ENCODE data around the gene VPS13D. TPM values are rescaled to one million over a fixed set of nuclear protein-coding genes. Genes with fewer than 3 reads are reported as not detected.

The VPS13D gene
- total and polyA plus RNA-seq, 10 of the 15 experiments (the other 5 are each of a cell fraction or from before 2014, with no cell fraction given): 1.4 to 16.9 (median 8.5) TPM

GRCh38 chr1:12444329-12444841 lies 214.6 kb downstream of the VPS13D start:
- Histone ChIP-seq H3K4me1 (ENCODE audit: control insufficient read depth, insufficient read depth, low read length) (peaks cover 13% of the 10 kb centered on the region), H3K27ac (ENCODE audit: control insufficient read depth, insufficient read depth) (no peak overlapping the region), H3K36me3 (ENCODE audit: control insufficient read depth in 2 of 2, insufficient read depth in 2 of 2, low read length in 1 of 2) (no peaks in the 10 kb centered on the region), H3K4me2 (ENCODE audit: control insufficient read depth, insufficient read depth) (no peak overlapping the region), H3K27me3 (replicated peaks in 1 of 2; ENCODE audit: control insufficient read depth in 2 of 2, insufficient read depth in 2 of 2, low read length in 1 of 2) (no peaks in the 10 kb centered on the region; a peak in 1 of 4 replicates), H2AFZ (ENCODE audit: control insufficient read depth, low read depth, low read length) (no peak overlapping the region), H3K79me2 (ENCODE audit: control insufficient read depth, insufficient read depth, low read length) (no peaks in the 10 kb centered on the region), H4K20me1 (ENCODE audit: control insufficient read depth, insufficient read depth) (no peaks in the 10 kb centered on the region), H3K9me3 (replicated peaks; ENCODE audit: control insufficient read depth, insufficient read depth, low read length) (no peaks in the 10 kb centered on the region), H3K4me3 (no peak overlapping the region), H3K9ac (ENCODE audit: control insufficient read depth, insufficient read depth, low read length) (no peak overlapping the region)
- 95% methylated on average over 4 of the region's 4 CpGs for WGBS (ENCODE audit: insufficient coverage, insufficient replicate concordance, low lambda C conversion rate, missing lambda C conversion rate)
- RAD21 ChIA-PET (ENCODE audit: unreplicated experiment): no interaction called here
- ATAC-seq (no peak), FAIRE-seq (no peak), DNase-seq (ENCODE audit: low read depth, low spot score) (no peak)
- SMC1A ChIA-PET (ENCODE audit: uncharacterized antibody, unreplicated experiment): interaction anchor here (2.6 kb wide), 1 partner anchor 10 kb away, joined by 7 read pairs; no protein-coding TSS in a partner anchor
- intact Hi-C loops (cut with micrococcal nuclease; ENCODE audit: unreplicated experiment) (no loop called here), in situ Hi-C loops (cut with MboI) (no loop called here)
- TF ChIP-seq KLF5 (IDR thresholded peaks at IDR 0.05; ENCODE audit: partially characterized antibody) (no peak), PML (IDR thresholded peaks at IDR 0.05; ENCODE audit: low read length) (no peak), HDGF (IDR thresholded peaks at IDR 0.05) (no peak), CBX3 (IDR thresholded peaks at IDR 0.05; ENCODE audit: borderline replicate concordance, low read depth) (no peak), MTA3 (IDR thresholded peaks at IDR 0.05; ENCODE audit: borderline replicate concordance, low read length) (no peak), SMAD5 (IDR thresholded peaks at IDR 0.05; ENCODE audit: low read depth) (no peak), SUPT20H (IDR thresholded peaks at IDR 0.05; ENCODE audit: borderline replicate concordance, control insufficient read depth, low read depth, low read length) (no peak), GATAD2B (conservative IDR thresholded peaks at IDR 0.05; ENCODE audit: low read depth) (no peak), ZBTB33 (IDR thresholded peaks at IDR 0.05) (no peak), ESRRA (IDR thresholded peaks at IDR 0.05; ENCODE audit: low read length) (no peak), RAD21 (IDR thresholded peaks at IDR 0.05; ENCODE audit: insufficient read depth, low read depth, low read length) (no peak), SIN3A (IDR thresholded peaks at IDR 0.05; ENCODE audit: low read depth, low read length) (no peak), TBL1XR1 (IDR thresholded peaks at IDR 0.05; ENCODE audit: low read depth, low read length) (no peak), HCFC1 (IDR thresholded peaks at IDR 0.05; ENCODE audit: low read length) (no peak), CREB1 (IDR thresholded peaks at IDR 0.05; ENCODE audit: low read depth) (no peak), ZBTB40 (IDR thresholded peaks at IDR 0.05; ENCODE audit: borderline replicate concordance) (no peak), FOS (IDR thresholded peaks at IDR 0.05; ENCODE audit: borderline replicate concordance, extremely low read depth, insufficient read length) (no peak)
- POLR2A ChIA-PET: no interaction called here
- CTCF ChIA-PET: no interaction called here
- no TSS peak for BruUV-seq (replicated peaks)
